Erythroblast (primary cell): ENCODE results near the gene PKP2.

Experiments used
- GATA1 ChIP-seq: IDR thresholded peaks from 2 replicates; pipeline ENCODE4 v1.6.1; 2011; ENCODE audit warnings: low read depth, mild to moderate bottlenecking, control low read depth, low read length, moderate library complexity
- POLR2A ChIP-seq: IDR thresholded peaks from 2 replicates; pipeline ENCODE4 v1.6.1; 2011; ENCODE audit warnings: mild to moderate bottlenecking, low read length

- TF ChIP-seq POLR2A (no peak), GATA1 (no peak)
Measured at GRCh38 chr12:32839828-32840227, 56.7 kb downstream of the PKP2 start.
